Kidney (tissue), 14 donors: Measurements from ENCODE around the gene QKI. TPM values are rescaled to one million over a fixed set of nuclear protein-coding genes. Genes with fewer than 3 reads are reported as not detected.
"Not testable (repeated sequence)": the region's sequence is repeated elsewhere in the genome, so short reads cannot be mapped to it uniquely, and the experiment has no call there.

Source experiments
- DNase-seq, 5 donors: peaks; one replicate each; pipeline ENCODE4 v3.0.0-alpha.2; 2013 to 2020
- FAIRE-seq: peaks from 2 replicates; lab custom pipeline; 2012; peaks lifted over from hg19 to GRCh38; lab: Jason Lieb, UNC
- H3K27ac ChIP-seq, 2 donors: one replicate each; pipeline ENCODE4 v1.7.0; 2013; ENCODE audit warnings: low read depth in 2 of 2, low read length in 2 of 2, inconsistent platforms in 1 of 2
- H3K27me3 ChIP-seq: one replicate; pipeline ENCODE4 v1.7.1; 2013; ENCODE audit warnings: low read length, inconsistent platforms; ENCODE audit not compliant: control insufficient read depth, insufficient read depth
- H3K36me3 ChIP-seq, 3 donors: one replicate each; pipeline versions ENCODE4 v1.7.0 to v1.7.1; 2013; ENCODE audit warnings: low read length in 3 of 3, control low read depth in 1 of 3, inconsistent platforms in 1 of 3; ENCODE audit not compliant: insufficient read depth in 3 of 3, control insufficient read depth in 2 of 3
- H3K4me1 ChIP-seq, 3 donors: one replicate each; pipeline versions ENCODE4 v1.7.0 to v1.7.1; 2013; ENCODE audit warnings: low read length in 3 of 3, inconsistent platforms in 1 of 3, low read depth in 1 of 3; ENCODE audit not compliant: control insufficient read depth in 2 of 3, insufficient read depth in 2 of 3
- H3K4me3 ChIP-seq, 3 donors: one replicate each; pipeline versions ENCODE4 v1.7.0 to v1.8.1; 2013; ENCODE audit warnings: low read length in 3 of 3, control low read depth in 1 of 3, inconsistent platforms in 1 of 3
- H3K9ac ChIP-seq, 3 donors: one replicate each; pipeline versions ENCODE4 v1.7.0 to v1.7.1; 2013; ENCODE audit warnings: low read length in 3 of 3, control low read depth in 1 of 3, inconsistent platforms in 1 of 3
- H3K9me3 ChIP-seq, 3 donors: one replicate each; pipeline versions ENCODE4 v1.7.0 to v1.7.1; 2013; ENCODE audit warnings: low read length in 3 of 3, control low read depth in 1 of 3, inconsistent platforms in 1 of 3; ENCODE audit not compliant: control insufficient read depth in 2 of 3, insufficient read depth in 1 of 3
- intact Hi-C: fragments of 100-400 bp; cut with DNase I; formaldehyde crosslinking; loops from one replicate; pipeline ENCODE4 v1.11.1; 2022
- polyA plus RNA-seq: library from polyadenylated mRNA; stranded (reverse); fragments of 350-450 nt; fragmentation: Illumina TruSeq; extraction: RNeasy Lipid Tissue Mini Kit (QIAGEN cat#74804); gene quantifications from one replicate; pipeline ENCODE4 v1.2.3, GENCODE V29; 2014; ENCODE audit warnings: low read depth, low replicate concordance; ENCODE audit not compliant: insufficient read depth
- total RNA-seq: library from RNA; stranded (reverse); fragmentation: NEBNext Ultra II Directional; extraction: Animal tissue kit (Norgen Biotek cat#: 25700); gene quantifications from one replicate; pipeline ENCODE4 v1.2.1, GENCODE V29; 2021
- TF ChIP-seq, protein P1 (sequence below): IDR thresholded peaks from 3 replicates; pipeline ENCODE4 v1.5.1; 2012; ENCODE audit warnings: mild to moderate bottlenecking, moderate library complexity, borderline replicate concordance; ENCODE audit not compliant: insufficient read depth; ENCODE audit errors: extremely low read depth
- donor health status: control.
- donor health status: control.
- donor health status: control.
- donor health status: control.
- donor health status: control.
- donor health status: DM: yes; HTN: yes; CAD: no.
- donor health status: Normal renal cell carcinoma (clear cell type).

Gene QKI
- total and polyA plus RNA-seq, 2 donors from 2014 or later, result 17.6 to 121 TPM

DNA sequence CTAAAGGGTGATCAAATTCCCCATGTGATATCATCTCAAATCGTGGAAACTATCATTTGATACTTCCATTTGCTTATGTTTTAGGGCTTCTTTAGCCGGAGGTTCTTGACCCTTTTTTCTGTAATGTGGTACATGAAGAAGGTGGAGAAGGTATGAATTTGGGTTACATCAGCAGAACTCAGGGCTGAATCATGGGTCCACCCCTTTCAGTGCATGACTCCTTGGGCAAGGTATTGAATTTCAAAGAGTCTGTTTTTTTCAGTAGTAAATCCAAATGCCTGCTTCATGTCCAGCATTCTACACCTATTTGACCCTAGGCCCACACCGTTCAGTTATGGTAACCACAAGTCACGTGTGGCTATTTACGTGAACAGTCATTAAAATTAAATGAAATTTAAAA, 30.6 kb upstream of the QKI start:
- Histone ChIP-seq H3K27ac (no peak overlapping the region), H3K9me3 (no peaks in the 10 kb centered on the region), H3K9ac (no peak overlapping the region), H3K36me3 (no peaks in the 10 kb centered on the region), H3K4me1 (no peaks in the 10 kb centered on the region), H3K4me3 (no peak overlapping the region), H3K27me3 (no peaks in the 10 kb centered on the region)
- TF ChIP-seq, protein P1, sequence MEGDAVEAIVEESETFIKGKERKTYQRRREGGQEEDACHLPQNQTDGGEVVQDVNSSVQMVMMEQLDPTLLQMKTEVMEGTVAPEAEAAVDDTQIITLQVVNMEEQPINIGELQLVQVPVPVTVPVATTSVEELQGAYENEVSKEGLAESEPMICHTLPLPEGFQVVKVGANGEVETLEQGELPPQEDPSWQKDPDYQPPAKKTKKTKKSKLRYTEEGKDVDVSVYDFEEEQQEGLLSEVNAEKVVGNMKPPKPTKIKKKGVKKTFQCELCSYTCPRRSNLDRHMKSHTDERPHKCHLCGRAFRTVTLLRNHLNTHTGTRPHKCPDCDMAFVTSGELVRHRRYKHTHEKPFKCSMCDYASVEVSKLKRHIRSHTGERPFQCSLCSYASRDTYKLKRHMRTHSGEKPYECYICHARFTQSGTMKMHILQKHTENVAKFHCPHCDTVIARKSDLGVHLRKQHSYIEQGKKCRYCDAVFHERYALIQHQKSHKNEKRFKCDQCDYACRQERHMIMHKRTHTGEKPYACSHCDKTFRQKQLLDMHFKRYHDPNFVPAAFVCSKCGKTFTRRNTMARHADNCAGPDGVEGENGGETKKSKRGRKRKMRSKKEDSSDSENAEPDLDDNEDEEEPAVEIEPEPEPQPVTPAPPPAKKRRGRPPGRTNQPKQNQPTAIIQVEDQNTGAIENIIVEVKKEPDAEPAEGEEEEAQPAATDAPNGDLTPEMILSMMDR, result no peak
- no peak for FAIRE-seq
- DNase-seq, result no peak
- intact Hi-C loops, result no loop called here

DNA sequence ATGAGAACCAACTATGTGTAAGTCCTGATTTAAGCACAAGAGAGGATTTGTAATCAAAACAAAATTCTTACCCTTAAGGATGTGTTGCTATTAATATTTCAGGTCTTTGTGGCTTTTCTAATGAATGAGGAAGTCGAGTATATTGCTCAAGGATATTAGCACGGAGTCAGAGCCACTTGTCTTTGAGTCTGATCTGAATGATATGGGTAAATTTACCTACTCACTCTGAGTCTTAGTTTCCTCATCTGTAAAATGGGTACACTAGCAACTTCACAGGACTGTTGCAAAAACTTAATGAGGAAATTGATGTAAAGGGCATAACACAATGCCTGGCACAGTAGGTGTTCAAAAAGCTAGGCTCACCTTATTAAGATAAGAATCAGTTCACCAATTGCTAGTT, 30.0 kb upstream of the QKI start:
- no peak overlapping the region for H3K27ac ChIP-seq
- no peaks in the 10 kb centered on the region for H3K9me3 ChIP-seq
- no peak overlapping the region for H3K4me3 ChIP-seq
- H3K4me1 ChIP-seq, result no peaks in the 10 kb centered on the region
- intact Hi-C loops, result no loop called here
- TF ChIP-seq, protein P1, result no peak
- FAIRE-seq, result no peak
- no peak for DNase-seq
- no peak overlapping the region for H3K9ac ChIP-seq
- no peaks in the 10 kb centered on the region for H3K27me3 ChIP-seq
- H3K36me3 ChIP-seq, result no peaks in the 10 kb centered on the region

DNA sequence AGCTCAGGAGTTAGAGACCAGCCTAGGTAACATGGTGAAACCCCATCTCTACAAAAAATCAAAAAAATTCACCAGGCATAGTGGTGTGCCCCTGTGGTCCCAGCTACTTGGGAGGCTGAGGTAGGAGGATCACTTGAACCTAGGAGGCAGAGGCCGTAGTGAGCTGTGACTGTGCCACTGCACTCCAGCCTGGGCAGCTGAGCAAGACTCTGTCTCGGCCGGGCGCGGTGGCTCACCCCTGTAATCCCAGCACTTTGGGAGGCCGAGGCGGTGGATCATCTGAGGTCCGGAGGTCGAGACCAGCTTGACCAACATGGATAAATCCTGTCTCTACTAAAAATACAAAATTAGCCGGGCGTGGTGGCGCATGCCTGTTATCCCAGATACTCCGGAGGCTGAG, 29.0 kb upstream of the QKI start:
- H3K4me3 ChIP-seq, H3K27ac ChIP-seq, H3K36me3 ChIP-seq, DNase-seq, FAIRE-seq, H3K9me3 ChIP-seq, intact Hi-C loops, H3K4me1 ChIP-seq, H3K9ac ChIP-seq, H3K27me3 ChIP-seq: not testable (repeated sequence)

DNA sequence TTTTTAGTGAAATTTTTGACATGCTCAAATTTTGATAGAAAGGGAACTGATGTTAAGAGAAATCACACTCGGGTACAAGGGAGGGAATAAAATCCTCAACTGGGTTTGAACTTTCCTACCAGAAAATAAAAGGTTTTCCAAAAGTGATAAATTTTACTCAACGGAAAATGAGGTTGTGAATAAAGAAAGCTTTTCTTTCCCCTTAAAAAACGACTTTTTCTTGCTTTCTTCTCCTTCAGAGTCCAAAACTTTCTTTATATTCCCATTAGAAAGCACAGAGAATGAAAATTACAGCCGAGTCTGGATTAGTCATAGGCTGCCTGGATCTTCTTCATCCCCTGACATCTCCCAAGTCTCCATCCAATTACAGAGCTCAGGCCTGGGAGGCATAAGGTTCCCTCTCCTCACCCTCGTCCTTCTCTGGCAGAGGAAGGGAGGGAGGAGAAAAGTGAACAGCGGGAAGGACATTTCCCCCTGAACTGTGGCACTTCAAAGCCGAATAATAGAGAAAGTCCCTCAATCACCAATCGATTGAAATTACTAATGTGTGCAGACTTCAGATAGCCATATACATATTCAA, 28.1 kb upstream of the QKI start:
- TF ChIP-seq, protein P1, result no peak
- H3K27me3 ChIP-seq, result no peaks in the 10 kb centered on the region
- no peaks in the 10 kb centered on the region for H3K9me3 ChIP-seq
- no peaks in the 10 kb centered on the region for H3K4me1 ChIP-seq
- H3K9ac ChIP-seq, result no peak overlapping the region
- no peak overlapping the region for H3K4me3 ChIP-seq
- intact Hi-C loops, result no loop called here
- no peaks in the 10 kb centered on the region for H3K36me3 ChIP-seq
- no peak overlapping the region for H3K27ac ChIP-seq
- no peak for DNase-seq
- no peak for FAIRE-seq
